HG02678 (cell line): ENCODE data around the gene CREB5.

ENCODE experiments used
- ATAC-seq: cut with Tn5 transposase; IDR thresholded peaks from one replicate; pipeline ENCODE4 v1.9.1; 2021; ENCODE audit warnings: mild to moderate bottlenecking, moderate library complexity; ENCODE audit not compliant: unreplicated experiment

Gene CREB5

DNA sequence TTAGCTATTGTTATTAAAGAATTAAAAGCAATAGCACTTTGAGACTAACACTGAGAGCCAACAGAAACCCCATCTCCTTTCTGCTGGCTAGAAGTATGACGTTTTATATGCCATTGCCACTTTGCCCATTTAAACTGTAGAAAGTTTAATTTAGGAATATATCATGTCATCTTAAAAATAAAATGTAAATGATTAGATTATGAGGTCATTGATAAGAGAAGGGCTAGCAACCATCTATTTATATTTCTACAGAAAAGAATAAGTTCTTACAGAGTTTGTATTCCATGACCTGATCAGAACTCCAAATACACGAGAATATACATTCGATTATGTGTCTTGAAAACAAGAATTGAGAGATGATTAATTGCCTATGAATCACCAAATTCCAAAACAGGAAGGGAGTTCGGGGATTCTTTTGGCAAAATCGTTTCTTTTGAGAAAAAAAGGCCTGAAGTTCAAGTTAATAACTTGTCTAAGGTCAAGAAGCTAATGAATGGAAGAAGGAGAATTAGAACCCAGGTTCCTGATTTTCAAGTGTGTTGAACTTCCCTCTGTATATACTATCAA is 318.9 kb downstream of the CREB5 start:
- no peak for ATAC-seq

DNA sequence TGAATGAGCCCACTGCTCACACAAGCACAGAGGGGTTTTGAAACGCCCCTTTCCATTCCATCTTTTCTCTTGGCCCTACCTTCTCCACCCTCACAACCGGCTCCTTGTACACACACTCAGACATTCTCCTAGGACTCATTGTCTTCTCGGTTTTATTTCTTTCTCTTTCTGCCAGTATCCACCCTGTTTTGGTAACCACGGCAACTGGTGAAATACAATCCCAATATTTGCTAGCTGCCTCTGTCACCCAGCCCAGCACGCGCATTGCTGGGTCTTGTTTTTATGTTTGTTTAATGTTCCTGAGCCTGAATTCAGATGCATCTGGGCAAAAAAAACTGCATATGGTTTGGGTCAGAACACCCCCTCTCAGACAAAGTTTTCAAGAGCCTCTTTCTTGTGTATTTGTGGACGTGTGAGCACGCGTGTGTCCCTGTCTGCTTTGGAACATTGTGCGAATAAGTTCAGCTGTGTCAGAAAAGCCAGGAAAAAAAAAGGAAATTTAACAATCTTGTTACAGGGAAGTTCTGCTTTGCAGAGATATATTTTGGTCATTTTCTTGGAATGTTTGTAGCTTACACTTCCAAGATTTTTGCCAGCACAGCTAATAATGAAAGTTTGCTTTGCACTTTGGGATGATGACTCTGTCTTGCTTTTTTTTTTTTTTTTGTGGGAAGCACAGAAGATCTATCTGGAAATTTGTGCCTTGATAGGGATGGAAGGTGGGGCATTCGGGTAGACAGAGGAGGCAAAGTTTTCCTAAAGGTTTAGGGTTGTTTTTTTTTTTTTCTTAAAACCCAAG is 320.0 kb downstream of the CREB5 start:
- no peak for ATAC-seq

DNA sequence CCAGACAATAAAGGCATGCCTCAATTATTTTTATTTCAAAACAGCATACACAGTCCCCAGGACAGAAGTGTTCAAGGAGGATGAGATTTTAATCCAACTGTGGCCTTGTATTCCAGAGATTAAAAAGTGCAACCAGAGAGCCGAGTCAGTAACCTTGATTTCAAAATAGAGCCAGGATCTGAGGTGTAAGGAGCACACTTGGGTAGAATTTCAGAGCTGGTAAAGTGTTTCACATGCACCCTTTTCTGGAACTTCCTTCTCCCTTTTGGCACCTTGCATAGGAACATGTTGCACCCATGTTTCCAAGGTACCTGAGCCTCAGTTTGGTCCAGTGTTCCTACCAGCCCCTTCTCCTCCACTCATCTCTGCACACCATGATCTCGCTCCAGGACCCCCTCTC is 320.7 kb downstream of the CREB5 start:
- no peak for ATAC-seq

DNA sequence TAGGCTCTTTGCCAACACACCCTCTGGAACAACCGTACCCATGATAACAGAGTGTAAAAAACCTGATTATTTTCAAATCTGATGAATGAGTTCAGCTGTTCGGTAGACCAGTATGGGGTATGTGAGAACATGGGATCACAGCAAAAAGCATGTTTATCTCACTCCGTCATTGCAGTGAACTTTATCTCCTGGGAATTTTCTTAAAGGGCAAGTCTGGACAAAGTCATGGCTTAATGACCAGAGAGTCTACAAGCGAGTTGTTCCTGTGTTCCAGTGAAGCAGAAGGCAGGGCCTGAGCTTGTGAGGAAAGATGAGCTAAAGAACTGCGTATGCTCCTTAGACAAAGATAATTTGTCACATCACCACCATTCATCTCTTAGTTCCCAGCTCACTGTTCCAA is 326.1 kb downstream of the CREB5 start:
- ATAC-seq, result no peak

DNA sequence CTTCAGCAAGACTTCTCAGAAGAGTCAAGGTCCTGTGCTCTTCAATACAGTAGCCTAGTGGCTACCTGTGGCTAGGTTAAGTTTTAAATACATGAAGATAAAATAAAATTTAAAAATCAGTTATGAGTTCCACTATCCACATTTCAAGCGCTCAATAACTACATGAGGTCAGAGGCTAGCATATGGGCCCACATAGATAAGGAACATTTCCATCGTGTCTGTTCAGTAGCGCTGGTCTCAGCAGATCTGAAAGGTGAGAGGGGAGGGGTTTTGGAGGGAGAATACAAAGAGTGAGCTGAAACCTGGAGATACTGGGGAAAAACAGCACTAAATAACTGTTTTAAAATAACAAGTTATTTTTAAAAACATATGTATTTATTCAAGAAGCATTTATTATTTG is 326.8 kb downstream of the CREB5 start:
- no peak for ATAC-seq

- ATAC-seq, result no peak
Observed at GRCh38 chr7:28739826-28740225, 327.5 kb downstream of the CREB5 start.

GRCh38 chr7:28744951-28745350 is 332.6 kb downstream of the CREB5 start:
- ATAC-seq, result no peak

DNA sequence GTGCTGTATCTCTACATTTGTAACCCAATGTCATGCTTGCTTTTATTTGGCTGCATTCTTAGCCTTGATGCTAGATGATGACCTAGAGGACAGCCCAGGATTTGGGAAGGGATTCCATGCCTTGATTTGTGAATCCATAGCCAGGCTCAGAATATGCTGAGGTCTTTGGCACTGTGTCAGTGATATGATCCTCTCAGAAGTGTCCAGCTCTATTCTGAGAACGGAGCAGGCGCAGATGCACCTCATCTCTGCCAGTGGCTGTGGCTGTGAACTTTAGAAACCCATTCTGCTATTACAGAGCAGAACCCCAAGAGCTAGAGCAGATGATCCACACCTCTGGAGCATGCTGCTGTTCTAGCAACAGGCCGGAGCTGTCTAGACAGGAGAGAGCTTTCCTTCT is 333.0 kb downstream of the CREB5 start:
- ATAC-seq, result no peak

DNA sequence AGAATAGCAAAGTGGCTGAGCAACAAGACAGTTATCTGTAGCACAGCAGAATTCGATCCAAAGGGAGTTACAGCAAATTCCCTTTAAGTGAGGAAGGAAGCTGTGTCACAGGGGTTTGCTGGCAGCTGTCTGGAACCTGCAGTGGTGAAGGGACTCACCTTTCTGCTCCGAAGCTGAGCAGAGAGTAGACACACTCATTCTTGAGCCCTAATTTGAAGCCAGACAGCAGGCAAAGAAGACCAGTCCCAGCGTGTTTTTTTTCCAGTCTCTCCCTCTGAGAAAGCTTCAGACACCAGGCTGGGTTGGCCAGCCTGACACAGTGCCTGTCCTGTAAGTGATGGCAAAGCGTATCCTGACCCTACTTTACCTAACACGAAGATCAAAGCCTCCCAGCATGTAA is 335.1 kb downstream of the CREB5 start:
- ATAC-seq, result no peak

DNA sequence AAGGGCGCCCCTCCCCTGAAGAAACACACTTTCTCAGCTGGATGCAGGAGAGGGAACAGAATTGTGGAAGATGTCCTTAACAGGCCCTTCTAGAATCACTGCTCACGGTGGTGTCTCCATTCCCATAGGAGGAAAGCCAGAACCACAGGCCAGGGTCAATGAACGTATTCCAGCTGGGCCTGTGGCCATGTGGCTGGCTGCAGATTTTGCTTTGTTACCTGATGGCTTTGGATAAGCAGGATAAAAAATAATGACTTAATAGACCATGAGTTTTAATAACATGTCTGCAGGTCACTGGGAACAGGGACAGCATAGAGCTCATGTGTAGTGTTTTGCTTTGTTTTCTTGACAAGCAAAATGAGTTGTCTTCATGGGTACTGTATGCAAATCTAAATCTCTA is 335.5 kb downstream of the CREB5 start:
- ATAC-seq, result no peak

GRCh38 chr7:28748346-28748745 is 336.0 kb downstream of the CREB5 start:
- ATAC-seq, result no peak

DNA sequence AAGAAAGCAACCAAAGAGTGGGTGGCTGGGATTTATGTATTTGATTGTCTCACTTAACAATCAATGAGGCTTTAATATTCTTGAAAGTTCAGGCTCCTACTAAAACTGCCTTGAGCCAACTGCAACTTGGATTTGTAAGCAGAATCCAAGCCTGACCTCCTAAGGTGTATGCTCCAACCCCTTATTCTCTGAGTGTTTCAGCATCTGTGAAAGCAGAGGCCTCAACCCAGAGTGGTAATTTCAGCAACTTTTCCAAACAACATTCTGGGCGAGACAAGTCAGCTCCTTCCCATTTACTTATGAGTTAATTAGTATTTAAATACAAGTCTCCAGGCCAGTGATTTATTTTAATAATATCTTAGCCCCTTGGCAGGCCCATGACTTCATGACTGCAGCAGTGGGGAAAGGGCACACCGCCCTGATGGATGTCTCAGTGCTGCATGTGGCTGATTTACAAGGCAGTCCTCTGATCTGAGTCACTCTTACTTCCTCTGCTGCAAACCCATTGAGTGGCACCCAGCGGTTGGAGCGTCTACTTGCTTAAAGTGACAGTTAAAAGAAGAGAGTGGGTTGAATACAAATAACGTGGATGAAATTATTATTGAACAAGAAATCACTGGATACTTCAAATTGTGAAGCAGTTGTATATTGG is 336.7 kb downstream of the CREB5 start:
- ATAC-seq, result no peak

DNA sequence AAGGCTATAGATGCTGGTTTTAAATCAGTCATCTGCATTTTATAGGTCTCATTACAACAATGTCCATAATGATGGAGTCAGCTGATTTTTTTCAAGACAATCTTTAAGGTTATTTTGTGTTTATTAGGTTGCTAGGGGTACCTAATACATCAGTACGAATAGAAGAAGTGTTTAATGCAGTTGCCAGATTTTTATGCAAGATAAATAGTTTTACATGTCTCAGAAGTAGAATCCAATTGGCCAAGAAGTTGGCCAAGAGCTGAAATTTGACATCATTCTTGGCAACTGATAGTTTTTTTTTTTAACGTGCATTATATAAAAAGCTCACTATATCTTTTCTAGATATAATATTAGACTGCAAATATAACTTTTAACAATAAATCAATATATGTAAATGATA is 337.3 kb downstream of the CREB5 start:
- no peak for ATAC-seq

DNA sequence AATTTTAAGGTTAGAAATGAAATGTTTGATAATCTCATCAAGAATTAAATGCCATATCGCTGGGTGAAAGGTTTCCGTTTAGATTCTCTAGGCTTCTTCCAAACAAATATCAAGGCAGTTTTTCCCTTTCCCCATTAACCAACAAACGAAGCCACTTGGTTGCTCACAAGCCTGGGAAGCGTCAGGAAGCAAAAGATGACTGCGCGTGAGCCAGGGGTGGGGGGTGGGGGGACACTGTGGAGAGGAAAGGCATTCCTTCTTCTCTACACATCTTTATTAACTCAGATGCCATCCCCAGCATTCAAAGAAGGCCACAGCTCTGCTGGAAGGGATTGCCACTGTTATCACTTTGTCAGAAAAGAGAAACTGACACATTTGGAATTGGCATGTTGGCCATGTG is 338.7 kb downstream of the CREB5 start:
- ATAC-seq, result no peak

DNA sequence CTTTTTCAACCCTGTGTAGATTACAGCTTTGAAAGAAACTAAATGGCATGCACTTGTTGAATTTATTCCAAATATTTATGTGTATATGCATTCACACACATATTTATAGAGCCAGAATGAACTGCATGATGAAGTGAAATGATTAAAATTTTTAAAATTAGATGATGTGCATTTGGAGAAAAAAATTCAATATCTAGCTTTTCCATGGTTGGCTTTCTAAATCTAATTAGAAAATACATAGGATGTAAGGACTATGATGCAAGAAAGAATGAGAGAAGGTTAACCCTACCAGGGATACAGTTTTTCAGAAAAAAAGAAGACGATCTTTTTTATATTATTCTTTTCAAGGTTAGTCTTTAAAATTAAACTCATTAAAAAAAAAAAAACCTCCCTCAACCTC is 341.3 kb downstream of the CREB5 start:
- ATAC-seq, result no peak

GRCh38 chr7:28754027-28754426 is 341.7 kb downstream of the CREB5 start:
- ATAC-seq, result peak; percentile 54

DNA sequence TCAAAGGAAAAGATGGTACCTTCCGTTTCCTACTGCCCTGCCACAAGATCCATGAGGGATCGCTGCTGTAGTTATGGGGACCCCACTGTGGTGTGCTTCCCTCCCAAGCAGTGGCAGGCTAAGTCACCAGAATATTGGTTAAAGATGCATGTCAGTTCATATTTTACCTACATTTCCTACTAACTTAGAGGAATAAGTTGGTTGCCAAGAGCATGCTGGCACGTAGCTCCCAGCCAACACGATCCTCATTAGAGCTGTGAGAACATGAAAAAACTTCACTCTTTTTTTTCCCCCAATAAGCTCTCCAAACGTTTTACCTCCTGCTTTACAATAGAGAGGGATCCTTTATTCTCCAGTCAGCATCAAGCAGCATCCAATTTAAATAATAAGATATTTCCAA is 342.1 kb downstream of the CREB5 start:
- no peak for ATAC-seq

DNA sequence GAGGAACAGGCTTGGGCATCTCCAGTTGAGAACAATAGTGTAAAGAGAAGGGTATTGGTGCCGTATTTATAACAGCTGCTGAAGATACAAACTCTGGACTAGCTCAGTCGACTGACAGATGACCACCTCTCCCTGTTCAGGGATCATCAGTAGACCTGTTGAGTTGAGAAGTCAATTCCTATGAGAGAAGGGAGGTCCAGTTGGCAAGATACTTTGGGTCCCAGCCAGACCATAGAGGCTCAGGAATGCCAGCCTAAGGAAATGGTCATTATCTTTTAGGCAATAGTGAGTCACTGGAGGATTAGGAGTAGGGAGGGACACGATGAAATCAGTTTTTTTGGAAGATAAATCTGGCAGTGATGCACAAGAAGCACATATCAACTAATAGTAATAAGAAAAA is 342.9 kb downstream of the CREB5 start:
- ATAC-seq, result no peak

DNA sequence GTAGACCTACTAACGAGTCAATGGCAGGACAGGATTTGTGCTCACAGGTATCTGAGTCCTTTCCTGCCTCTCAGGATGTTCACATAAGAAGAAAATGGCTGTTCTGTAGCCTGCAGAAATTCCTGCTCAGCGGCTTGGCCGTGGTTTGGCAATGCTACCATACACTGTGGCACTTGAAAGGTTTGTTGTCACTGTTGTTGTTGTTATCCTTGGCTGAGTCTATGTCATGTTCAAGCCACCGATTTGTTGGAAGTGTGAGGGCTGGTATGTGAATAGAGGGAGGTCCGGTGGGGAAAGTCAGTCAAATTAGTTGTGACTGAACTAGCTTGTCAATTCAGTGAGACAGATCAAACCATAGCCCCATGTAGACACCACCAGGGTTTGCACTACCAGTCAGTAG is 345.9 kb downstream of the CREB5 start:
- ATAC-seq, result no peak

GRCh38 chr7:28759475-28759971 is 347.2 kb downstream of the CREB5 start:
- no peak for ATAC-seq

GRCh38 chr7:28761505-28761904 is 349.2 kb downstream of the CREB5 start:
- no peak for ATAC-seq

DNA sequence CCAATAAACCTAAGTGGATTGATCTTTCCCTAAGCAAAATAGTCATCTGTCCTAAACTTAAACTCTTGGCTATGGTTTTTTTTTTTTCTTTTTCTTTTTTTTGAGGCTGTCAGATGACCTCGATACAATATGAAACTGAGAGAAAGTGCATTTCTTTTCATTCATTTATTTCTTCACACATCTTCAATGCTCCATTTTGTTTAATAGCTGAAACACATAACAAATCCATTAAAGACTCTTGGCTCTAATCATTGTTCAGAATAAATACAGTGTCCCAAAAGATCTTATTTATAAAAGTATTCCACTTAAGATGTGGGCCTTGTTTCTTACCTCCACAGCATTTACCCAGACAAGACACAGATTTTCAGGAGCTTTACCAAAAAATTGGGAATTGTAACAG is 350.3 kb downstream of the CREB5 start:
- ATAC-seq, result no peak
